HG03354 (cell line): ENCODE data around the gene SLC2A13.

Experiments
- ATAC-seq: cut with Tn5 transposase; IDR thresholded peaks from one replicate; pipeline ENCODE4 v1.9.1; 2021; ENCODE audit warnings: mild to moderate bottlenecking; ENCODE audit not compliant: unreplicated experiment, poor library complexity, severe bottlenecking

Gene SLC2A13

GRCh38 chr12:40105515-40106201, at the start of gene SLC2A13:
TSS of gene SLC2A13 (minus strand) at chr12:40106081. CDS start at chr12:40105808, 273 bp downstream.
- peak; percentile 82 for ATAC-seq

- ATAC-seq, result no peak
Measured at GRCh38 chr12:40154381-40154780, 48.5 kb upstream of the SLC2A13 start.

GRCh38 chr12:40153432-40153831, 47.6 kb upstream of the SLC2A13 start:
- ATAC-seq, result no peak

GRCh38 chr12:40152783-40153383, 47.0 kb upstream of the SLC2A13 start:
- ATAC-seq, result peak; percentile 42

- no peak for ATAC-seq
Measured at GRCh38 chr12:40149673-40150260, 43.9 kb upstream of the SLC2A13 start.

- ATAC-seq, result no peak
Measured at GRCh38 chr12:40146800-40147797, 41.2 kb upstream of the SLC2A13 start.

- ATAC-seq, result no peak
Measured at GRCh38 chr12:40145896-40146295, 40.0 kb upstream of the SLC2A13 start.

- no peak for ATAC-seq
Measured at GRCh38 chr12:40144023-40144422, 38.1 kb upstream of the SLC2A13 start.

- ATAC-seq, result no peak
Measured at GRCh38 chr12:40142001-40142744, 36.3 kb upstream of the SLC2A13 start.

- ATAC-seq, result no peak
Measured at GRCh38 chr12:40138526-40138925, 32.6 kb upstream of the SLC2A13 start.

- ATAC-seq, result peak; percentile 92
Measured at GRCh38 chr12:40137252-40137651, 31.4 kb upstream of the SLC2A13 start.

- ATAC-seq, result no peak
Measured at GRCh38 chr12:40127408-40127807, 21.5 kb upstream of the SLC2A13 start.

- ATAC-seq, result no peak
Measured at GRCh38 chr12:40123496-40123895, 17.6 kb upstream of the SLC2A13 start.

- ATAC-seq, result no peak
Measured at GRCh38 chr12:40122842-40123241, 17.0 kb upstream of the SLC2A13 start.

GRCh38 chr12:40117818-40118217, 11.9 kb upstream of the SLC2A13 start:
- peak; percentile 88 for ATAC-seq

GRCh38 chr12:40110586-40110985, 4.7 kb upstream of the SLC2A13 start:
- no peak for ATAC-seq

GRCh38 chr12:40107803-40108620, 2.1 kb upstream of the SLC2A13 start:
- ATAC-seq, result no peak

GRCh38 chr12:40107098-40107802, 1.4 kb upstream of the SLC2A13 start:
- peak; percentile 45 for ATAC-seq
